Measurements from ENCODE around the gene ATAD3C. TPM values are rescaled to one million over a fixed set of nuclear protein-coding genes. Genes with fewer than 3 reads are reported as not detected.

Gene ATAD3C
- total RNA-seq, 1 donor from 2014 or later: not detected

DNA sequence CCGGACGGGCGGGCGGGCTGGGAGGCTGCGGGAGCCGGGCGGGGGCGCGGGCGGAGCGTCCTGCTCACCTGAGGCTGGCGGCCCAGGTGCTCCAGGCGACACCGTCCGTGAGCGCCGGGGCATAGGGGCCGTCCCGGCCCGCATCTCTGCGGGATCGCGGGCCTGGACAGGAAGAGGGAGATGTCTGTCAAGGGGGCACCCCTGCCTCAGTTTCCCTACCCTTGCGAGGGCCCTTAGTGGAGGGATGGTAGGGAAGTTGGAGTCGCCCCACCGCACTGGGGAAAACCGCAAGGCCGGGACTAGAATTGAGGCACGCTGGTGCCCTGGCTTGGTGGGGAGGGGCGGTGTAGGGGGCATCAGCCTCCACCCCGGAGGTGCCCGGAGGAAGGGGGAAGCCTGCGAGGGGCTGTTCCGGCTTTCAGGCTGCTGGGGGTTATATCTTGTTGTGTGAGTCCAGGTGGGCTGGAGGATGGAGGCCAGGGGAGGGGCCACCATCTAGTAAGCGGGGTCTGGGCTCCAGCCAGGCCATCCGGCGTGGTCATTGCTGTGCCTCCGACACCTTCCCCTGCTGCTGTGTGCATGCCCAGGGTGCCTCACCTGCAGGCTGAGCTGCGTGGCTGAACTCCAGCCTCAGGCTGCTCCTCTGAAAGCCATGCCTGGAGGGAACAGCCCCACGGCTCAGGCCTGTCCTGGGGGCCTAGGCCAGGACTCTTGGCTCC lies 13.4 kb upstream of the ATAD3C start:
- TF ChIP-seq POLR2A (IDR thresholded peaks at IDR 0.05) (no peak), POLR2AphosphoS5 (IDR thresholded peaks at IDR 0.05; ENCODE audit: insufficient read depth in 1 of 2, low read depth in 1 of 2) (no peak)
- TF ChIP-seq, protein P1, sequence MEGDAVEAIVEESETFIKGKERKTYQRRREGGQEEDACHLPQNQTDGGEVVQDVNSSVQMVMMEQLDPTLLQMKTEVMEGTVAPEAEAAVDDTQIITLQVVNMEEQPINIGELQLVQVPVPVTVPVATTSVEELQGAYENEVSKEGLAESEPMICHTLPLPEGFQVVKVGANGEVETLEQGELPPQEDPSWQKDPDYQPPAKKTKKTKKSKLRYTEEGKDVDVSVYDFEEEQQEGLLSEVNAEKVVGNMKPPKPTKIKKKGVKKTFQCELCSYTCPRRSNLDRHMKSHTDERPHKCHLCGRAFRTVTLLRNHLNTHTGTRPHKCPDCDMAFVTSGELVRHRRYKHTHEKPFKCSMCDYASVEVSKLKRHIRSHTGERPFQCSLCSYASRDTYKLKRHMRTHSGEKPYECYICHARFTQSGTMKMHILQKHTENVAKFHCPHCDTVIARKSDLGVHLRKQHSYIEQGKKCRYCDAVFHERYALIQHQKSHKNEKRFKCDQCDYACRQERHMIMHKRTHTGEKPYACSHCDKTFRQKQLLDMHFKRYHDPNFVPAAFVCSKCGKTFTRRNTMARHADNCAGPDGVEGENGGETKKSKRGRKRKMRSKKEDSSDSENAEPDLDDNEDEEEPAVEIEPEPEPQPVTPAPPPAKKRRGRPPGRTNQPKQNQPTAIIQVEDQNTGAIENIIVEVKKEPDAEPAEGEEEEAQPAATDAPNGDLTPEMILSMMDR (IDR thresholded peaks at IDR 0.05): no peak
- peak overlapping the region; percentile 63 for H3K27ac ChIP-seq
- DNase-seq (ENCODE audit: extremely low spot score in 2 of 2): no peak
- intact Hi-C loops (cut with DNase I): no loop called here
- H3K27me3 ChIP-seq: no peaks in the 10 kb centered on the region
- H3K36me3 ChIP-seq: no peaks in the 10 kb centered on the region
- H3K4me3 ChIP-seq: peak overlapping the region; percentile 56 to 84
- peaks cover 73% of the 10 kb centered on the region for H3K4me1 ChIP-seq
- no peaks in the 10 kb centered on the region for H3K9me3 ChIP-seq

DNA sequence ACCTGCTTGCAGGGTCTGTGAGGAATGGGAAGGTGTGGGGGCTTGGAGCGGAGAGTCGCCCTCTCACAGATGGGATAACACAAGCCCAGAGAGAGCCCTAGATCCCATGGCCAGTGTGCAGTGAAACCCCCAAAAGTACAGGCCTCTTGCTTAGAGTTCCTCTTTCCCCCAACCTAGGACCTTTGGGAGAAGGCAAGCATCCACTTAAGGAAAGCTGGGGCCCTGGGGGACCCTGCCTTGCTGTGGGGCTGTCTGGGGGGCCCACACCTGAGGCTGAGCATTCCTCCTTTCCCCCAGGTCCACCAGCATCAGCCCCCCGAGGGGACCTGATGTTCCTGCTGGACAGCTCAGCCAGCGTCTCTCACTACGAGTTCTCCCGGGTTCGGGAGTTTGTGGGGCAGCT lies 12.9 kb upstream of the ATAD3C start:
- TF ChIP-seq, protein P1 (IDR thresholded peaks at IDR 0.05): no peak
- H3K27ac ChIP-seq: peak overlapping the region; percentile 63
- no peaks in the 10 kb centered on the region for H3K9me3 ChIP-seq
- H3K4me1 ChIP-seq: peaks cover 73% of the 10 kb centered on the region
- intact Hi-C loops (cut with DNase I): no loop called here
- H3K4me3 ChIP-seq: peak overlapping the region; percentile 56 to 84
- H3K27me3 ChIP-seq: no peaks in the 10 kb centered on the region
- no peak for DNase-seq (ENCODE audit: extremely low spot score in 2 of 2)
- H3K36me3 ChIP-seq: no peaks in the 10 kb centered on the region

DNA sequence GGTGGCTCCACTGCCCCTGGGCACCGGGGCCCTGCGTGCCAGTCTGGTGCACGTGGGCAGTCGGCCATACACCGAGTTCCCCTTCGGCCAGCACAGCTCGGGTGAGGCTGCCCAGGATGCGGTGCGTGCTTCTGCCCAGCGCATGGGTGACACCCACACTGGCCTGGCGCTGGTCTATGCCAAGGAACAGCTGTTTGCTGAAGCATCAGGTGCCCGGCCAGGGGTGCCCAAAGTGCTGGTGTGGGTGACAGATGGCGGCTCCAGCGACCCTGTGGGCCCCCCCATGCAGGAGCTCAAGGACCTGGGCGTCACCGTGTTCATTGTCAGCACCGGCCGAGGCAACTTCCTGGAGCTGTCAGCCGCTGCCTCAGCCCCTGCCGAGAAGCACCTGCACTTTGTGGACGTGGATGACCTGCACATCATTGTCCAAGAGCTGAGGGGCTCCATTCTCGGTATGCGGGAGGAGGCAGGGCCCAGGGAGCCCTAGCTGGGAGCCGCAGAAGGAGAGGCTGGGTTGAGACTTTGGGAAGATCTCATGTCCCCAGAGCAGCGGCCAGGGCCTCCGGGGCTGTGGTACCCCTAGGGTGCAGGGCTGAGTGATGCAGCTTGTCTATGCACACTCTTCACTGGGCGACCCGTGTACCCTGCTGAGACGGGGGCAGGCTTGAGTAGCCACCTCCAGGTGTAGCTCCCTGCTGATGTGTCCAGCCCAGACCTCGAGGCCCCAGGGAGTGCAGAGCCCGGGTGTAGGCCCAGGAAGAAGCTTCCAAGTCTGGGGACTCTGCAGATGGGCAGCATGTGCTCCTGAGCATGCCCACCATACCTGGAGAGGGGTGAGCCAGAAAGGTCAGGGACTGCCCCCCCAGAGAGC lies 12.2 kb upstream of the ATAD3C start:
- no peak for DNase-seq (ENCODE audit: extremely low spot score in 2 of 2)
- H3K4me1 ChIP-seq: peaks cover 68% of the 10 kb centered on the region
- intact Hi-C loops (cut with DNase I): no loop called here
- TF ChIP-seq, protein P1 (IDR thresholded peaks at IDR 0.05): no peak
- TF ChIP-seq POLR2A (IDR thresholded peaks at IDR 0.05) (no peak), POLR2AphosphoS5 (IDR thresholded peaks at IDR 0.05; ENCODE audit: insufficient read depth in 1 of 2, low read depth in 1 of 2) (no peak)
- no peaks in the 10 kb centered on the region for H3K27me3 ChIP-seq
- H3K4me3 ChIP-seq: peak overlapping the region; percentile 56 to 84
- peak overlapping the region; percentile 63 for H3K27ac ChIP-seq
- H3K36me3 ChIP-seq: no peaks in the 10 kb centered on the region
- H3K9me3 ChIP-seq: no peaks in the 10 kb centered on the region

DNA sequence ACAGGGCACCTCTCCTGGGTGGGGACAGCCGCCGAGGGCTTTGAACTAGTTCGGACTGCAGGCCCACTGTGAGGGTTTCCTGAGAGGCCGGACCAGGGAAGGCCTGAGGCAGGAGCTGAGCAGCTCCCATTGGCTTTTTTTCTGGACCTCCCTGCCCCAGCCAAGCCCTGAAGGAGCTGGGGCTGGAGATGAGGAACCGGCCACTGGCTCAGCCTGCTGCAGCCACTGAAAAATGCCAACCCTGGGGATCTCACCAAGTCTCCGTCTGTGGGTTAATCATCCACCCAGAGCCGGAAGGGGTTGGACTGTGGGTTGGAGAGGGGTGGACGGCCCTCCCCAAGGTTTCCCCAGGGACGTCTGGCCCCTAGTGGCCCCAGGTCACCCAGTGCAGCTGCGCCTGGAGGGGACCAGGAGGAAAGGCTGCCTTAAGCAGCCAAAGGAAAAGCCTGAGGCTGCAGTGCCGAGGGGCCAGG lies 11.5 kb upstream of the ATAD3C start:
- no peaks in the 10 kb centered on the region for H3K9me3 ChIP-seq
- no peaks in the 10 kb centered on the region for H3K27me3 ChIP-seq
- peaks cover 61% of the 10 kb centered on the region for H3K4me1 ChIP-seq
- DNase-seq (ENCODE audit: extremely low spot score in 2 of 2): no peak
- intact Hi-C loops (cut with DNase I): no loop called here
- no peak for TF ChIP-seq POLR2AphosphoS5 (IDR thresholded peaks at IDR 0.05; ENCODE audit: insufficient read depth in 1 of 2, low read depth in 1 of 2)
- no peak for TF ChIP-seq POLR2A (IDR thresholded peaks at IDR 0.05)
- TF ChIP-seq, protein P1 (IDR thresholded peaks at IDR 0.05): no peak
- H3K27ac ChIP-seq: no peak overlapping the region
- H3K36me3 ChIP-seq: no peaks in the 10 kb centered on the region
- no peak overlapping the region for H3K4me3 ChIP-seq

Measured in vagina (tissue), 2 donors.